Subcutaneous adipose tissue (tissue), 4 donors: ENCODE data around the gene GULP1. TPM values are rescaled to one million over a fixed set of nuclear protein-coding genes. Genes with fewer than 3 reads are reported as not detected.

Experiments used
- CTCF ChIP-seq: fragments of 450-650 bp; IDR thresholded peaks from one replicate; pipeline ENCODE4 v1.5.1; 2016; ENCODE audit warnings: low read depth, mild to moderate bottlenecking, control low read depth, antibody characterized with exemption, moderate library complexity
- total RNA-seq, 4 donors: library from RNA; depleted of rRNA; stranded (reverse); fragments of >200 nt; gene quantifications; one replicate each; pipeline ENCODE4 v1.1.0, GENCODE V29; 2016

GULP1 gene
- total RNA-seq, 4 donors from 2014 or later, result 13.3 to 42.2 (median 30.3) TPM

DNA sequence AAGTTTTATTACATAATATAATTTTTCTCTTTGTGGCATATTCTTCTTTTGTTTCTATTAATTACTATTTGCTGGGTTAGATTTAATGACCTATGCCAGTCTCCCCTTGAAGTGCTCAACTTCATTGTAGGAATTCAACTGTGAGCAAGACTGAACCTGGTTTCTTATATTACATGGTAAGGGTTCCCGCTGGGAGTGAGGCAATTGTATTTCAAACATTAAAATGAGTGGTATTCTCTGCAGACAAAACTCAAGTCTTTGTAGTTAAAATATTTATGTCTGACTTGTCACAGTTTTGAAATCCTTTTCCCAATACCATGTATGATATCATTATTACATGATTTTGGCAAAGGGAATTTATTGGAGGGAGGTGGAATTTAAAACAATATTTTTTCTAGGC is 278.7 kb downstream of the GULP1 start:
- TF ChIP-seq CTCF, result no peak

DNA sequence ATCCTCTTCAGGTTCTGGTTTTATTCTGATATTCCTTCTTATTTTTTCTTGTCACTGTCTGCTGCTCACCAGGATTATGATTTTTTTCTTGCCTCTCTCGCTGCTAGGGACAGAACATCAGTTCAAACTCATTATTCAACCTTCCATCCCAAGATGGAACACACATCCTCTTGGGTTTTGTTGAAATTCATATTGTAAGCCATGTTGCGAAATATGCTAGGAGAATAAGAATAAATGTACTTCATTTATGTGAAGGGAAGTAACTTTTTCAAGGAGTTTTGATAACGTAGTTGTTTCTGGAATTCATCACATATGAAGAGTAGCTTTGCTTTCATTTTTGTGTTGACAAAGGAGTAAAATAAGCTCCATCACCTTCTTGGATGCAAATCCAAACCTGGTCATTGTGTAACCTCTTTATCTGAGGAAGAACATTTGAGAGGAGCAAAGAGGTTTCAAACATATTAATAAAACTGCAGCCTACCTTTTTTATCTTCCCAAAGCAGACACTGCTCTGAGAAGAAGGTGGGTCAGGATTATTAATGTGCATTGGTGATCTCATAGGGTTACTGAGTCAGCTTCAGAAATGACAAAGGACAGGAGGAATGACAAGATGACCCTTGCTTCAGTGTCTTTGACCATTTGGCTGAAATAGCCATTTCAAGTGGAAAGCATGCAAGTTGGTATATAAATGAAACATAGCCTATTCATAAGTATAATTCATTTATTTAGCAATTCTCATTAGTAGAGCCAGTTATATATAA is 280.0 kb downstream of the GULP1 start:
- no peak for TF ChIP-seq CTCF

DNA sequence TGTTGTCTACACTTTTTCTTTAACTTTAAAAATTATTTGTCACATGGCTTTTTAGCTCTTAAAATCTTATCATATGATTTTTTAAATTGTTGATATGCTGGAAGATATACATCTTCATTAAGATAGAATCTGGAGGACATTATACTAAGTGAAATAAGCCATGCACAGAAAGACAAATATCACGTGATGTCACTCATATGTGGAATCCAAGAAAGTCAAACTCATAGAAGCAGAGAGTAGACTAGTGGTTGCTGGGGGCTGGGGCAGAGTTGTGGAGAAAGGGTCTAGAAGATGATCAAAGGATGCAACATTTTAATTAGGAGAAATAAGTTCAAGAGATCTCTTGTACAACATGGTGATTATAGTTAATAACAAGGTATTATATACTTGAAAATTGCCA is 280.9 kb downstream of the GULP1 start:
- no peak for TF ChIP-seq CTCF

DNA sequence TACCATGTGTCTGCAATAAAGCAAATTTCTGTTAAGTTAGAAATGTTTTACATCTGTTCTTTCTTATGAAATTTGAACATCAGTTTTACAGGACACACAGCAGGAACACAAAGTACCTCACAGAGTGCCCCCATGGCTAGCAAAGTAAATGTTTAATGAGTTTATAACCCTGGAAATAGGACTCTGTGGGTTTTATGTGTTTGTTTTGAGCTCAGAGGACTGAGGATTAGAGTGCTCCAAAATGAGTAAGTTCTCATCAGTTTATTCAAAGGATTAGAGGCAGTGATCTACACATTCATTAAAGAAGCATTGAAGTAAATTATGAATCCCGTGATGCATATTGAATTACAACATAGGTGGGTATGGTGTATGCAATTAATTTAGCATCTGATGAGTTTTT is 281.8 kb downstream of the GULP1 start:
- no peak for TF ChIP-seq CTCF

GRCh38 chr2:188576006-188576405 is 284.3 kb downstream of the GULP1 start:
- TF ChIP-seq CTCF, result no peak

DNA sequence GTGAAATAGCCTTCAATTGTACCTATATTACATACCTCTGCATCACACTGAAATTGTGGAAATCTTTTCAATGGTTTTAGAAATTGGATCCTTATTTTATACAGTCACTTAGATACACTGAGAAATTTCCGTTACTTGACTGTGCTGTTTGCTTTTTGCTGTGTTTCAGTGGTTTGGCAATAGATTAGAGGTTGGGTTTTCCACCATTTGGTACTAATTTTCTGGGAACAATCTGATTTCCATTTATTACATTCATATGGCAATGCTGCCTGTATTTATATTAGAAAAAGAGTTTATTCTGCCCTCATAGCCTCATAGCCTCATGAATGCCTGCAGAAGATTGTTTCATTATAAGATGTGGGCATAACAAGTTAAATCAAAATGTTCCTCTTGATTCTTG is 285.0 kb downstream of the GULP1 start:
- TF ChIP-seq CTCF, result no peak

GRCh38 chr2:188577231-188577630 is 285.6 kb downstream of the GULP1 start:
- no peak for TF ChIP-seq CTCF
